Tibial nerve (tissue), 4 donors: ENCODE data around the gene ATP2C2.

Experiments used
- CTCF ChIP-seq, 5 experiments: fragments of 200-600 bp in 3 of 5; fragments of 450-650 bp in 2 of 5; sonication (generic) in 3 of 5; IDR thresholded peaks; one replicate each; pipeline ENCODE4 v1.5.1; 2016 to 2019; ENCODE audit warnings: antibody characterized with exemption in 5 of 5, mild to moderate bottlenecking in 3 of 5, moderate library complexity in 2 of 5
- EP300 ChIP-seq, 2 donors: sonication (generic); formaldehyde crosslinking; IDR thresholded peaks; one replicate each; pipeline ENCODE4 v1.6.1; 2017; ENCODE audit warnings: antibody characterized with exemption in 2 of 2, mild to moderate bottlenecking in 1 of 2
- POLR2A ChIP-seq, 2 donors: fragments of 450-650 bp; IDR thresholded peaks; one replicate each; pipeline ENCODE4 v1.6.1; 2017; ENCODE audit warnings: antibody characterized with exemption in 2 of 2, mild to moderate bottlenecking in 2 of 2, moderate library complexity in 2 of 2

DNA sequence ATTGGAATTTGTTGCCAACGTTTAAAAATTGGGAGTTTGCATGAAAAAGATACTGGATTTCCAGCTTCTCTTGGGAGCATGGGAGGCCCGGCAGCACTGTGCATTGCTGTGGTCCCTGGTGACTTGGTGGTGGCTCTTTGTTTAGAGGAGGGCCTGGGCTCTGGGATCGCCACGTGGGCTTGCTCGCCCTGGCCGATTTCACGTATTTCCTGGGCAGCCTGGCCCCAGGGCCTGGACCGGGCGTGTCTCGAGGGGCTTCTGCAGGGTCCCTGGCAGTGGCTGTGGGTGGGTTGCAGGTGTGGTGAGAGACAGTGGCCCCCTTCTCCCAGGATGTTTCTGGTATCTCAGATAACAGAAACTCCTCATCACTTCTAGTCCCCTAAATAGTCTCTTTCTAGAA is 67.9 kb downstream of the ATP2C2 start:
- TF ChIP-seq POLR2A (IDR thresholded peaks at IDR 0.05) (no peak), CTCF (IDR thresholded peaks at IDR 0.05) (no peak), EP300 (IDR thresholded peaks at IDR 0.05) (no peak)
